Measurements from ENCODE around the gene AOPEP.

DNA sequence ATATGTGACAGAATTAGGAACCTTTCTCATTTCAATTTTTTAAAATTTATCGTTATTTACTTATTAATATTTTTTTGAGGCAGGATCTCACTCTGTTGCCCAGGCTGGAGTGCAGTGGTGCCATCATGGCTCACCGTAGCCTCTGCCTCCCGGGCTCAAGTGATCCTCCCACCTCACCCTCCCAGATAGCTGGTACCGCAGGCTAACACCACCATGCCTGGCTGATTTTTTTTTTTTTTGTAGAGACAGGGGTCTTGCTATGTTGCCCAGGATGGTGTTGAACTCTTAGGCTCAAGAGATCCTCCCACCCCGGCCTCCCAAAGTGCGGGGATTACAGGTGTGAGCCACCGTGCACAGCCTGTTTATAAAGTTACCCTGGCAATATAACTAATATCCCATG is 275.2 kb downstream of the AOPEP start:
- no peak for TF ChIP-seq EP300 (IDR thresholded peaks at IDR 0.05)
- no peak for TF ChIP-seq CTCF (IDR thresholded peaks at IDR 0.05)
- no peak for TF ChIP-seq POLR2AphosphoS5 (IDR thresholded peaks at IDR 0.05)
- TF ChIP-seq POLR2A (IDR thresholded peaks at IDR 0.05) = no peak
